ENCODE measurements around the gene TRABD2B. TPM values are rescaled to one million over a fixed set of nuclear protein-coding genes. Genes with fewer than 3 reads are reported as not detected.

TRABD2B gene
- total RNA-seq, 2 donors from 2014 or later, result 3.1 to 8.1 TPM

DNA sequence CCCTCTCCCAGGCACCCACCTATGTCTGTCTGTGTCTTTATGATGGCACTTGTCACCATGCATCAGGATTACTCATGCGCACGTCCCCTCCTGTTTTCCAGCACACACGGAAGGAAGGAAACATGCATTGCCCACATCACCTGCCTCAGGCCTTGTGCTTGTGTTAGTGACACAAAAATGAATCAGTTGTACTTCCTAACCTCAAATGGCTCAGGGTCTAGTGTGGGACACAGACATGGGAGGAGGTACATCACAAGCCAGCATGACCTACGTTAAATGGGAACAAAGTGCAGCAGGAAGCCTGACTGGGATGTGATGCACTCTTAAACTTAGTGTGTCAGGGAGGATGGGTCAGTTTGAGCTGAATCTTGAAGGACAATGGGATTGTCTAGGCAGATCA is 126.7 kb downstream of the TRABD2B start:
- Histone ChIP-seq H3K27me3 (no peaks in the 10 kb centered on the region), H3K4me3 (no peak overlapping the region), H3K27ac (no peak overlapping the region), H3K4me1 (peaks cover 0 to 45% of the 10 kb centered on the region in 2 donors), H3K36me3 (no peaks in the 10 kb centered on the region), H3K9me3 (no peaks in the 10 kb centered on the region)
- no peak for DNase-seq (ENCODE audit: low spot score)
- TF ChIP-seq, protein P1, sequence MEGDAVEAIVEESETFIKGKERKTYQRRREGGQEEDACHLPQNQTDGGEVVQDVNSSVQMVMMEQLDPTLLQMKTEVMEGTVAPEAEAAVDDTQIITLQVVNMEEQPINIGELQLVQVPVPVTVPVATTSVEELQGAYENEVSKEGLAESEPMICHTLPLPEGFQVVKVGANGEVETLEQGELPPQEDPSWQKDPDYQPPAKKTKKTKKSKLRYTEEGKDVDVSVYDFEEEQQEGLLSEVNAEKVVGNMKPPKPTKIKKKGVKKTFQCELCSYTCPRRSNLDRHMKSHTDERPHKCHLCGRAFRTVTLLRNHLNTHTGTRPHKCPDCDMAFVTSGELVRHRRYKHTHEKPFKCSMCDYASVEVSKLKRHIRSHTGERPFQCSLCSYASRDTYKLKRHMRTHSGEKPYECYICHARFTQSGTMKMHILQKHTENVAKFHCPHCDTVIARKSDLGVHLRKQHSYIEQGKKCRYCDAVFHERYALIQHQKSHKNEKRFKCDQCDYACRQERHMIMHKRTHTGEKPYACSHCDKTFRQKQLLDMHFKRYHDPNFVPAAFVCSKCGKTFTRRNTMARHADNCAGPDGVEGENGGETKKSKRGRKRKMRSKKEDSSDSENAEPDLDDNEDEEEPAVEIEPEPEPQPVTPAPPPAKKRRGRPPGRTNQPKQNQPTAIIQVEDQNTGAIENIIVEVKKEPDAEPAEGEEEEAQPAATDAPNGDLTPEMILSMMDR (IDR thresholded peaks at IDR 0.05), result no peak

DNA sequence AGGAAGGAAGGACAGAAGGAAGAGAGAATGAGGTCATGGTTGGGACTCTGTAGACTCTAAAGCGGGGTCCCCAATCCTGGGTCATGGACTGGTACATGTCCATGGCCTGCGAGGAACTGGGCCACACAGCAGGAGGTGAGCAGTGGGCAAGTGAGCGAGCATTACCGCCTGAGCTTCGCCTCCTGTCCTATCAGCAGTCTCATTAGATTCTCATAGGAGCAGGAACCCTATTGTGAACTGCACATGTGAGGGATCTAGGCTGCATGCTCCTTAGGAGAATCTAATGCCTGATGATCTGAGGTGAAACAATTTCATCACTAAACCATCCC is 128.9 kb downstream of the TRABD2B start:
- DNase-seq (ENCODE audit: low spot score), result no peak
- TF ChIP-seq, protein P1 (IDR thresholded peaks at IDR 0.05), result no peak

DNA sequence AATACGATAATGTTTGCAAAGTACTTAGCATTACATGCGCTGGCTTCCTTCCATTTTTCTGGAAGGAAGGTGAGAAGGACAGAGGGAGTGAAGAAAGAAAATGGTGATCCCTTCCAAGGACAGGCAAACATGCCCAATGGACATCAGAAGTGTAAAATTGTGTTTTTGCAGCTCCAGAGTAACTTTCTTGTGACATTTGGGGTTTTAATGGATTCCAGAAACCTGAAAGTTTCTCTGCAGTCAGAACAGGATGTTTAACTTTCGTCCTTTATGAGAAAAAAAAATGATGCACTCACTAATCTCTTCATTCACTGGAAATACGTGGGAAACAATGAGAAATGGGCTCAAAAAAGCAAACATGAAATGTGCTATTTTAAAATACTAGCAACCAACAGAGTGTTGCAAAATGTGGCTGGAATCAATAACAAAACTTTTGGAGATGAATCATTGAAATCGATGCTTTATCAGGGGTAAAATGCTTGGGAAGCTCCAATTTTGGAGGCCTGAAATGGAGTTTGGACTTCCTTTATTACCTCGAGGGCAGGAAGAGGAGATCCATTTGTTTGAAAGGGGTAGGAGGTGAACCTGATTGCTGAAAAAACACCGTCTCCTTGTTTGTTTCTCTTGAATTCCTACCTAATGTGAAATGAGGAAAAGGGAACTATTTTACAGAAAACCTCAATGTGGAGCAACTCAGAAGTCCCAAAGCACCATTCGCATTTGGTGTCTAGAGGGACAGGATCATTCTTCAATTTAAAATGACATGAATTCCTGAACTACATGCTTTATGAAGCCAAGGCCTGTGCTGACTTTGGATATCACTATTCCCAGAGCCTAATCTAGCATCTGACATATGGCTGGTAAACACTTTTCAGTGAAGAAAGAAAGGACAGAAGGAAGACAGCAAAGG is 129.5 kb downstream of the TRABD2B start:
- DNase-seq (ENCODE audit: low spot score), result no peak
- H3K27ac ChIP-seq, result no peak overlapping the region
- TF ChIP-seq, protein P1 (IDR thresholded peaks at IDR 0.05), result no peak
- no peaks in the 10 kb centered on the region for H3K27me3 ChIP-seq
- H3K9me3 ChIP-seq, result no peaks in the 10 kb centered on the region
- H3K4me3 ChIP-seq, result no peak overlapping the region
- H3K4me1 ChIP-seq, result peaks cover 0 to 35% of the 10 kb centered on the region in 2 donors
- no peaks in the 10 kb centered on the region for H3K36me3 ChIP-seq

More for the DNA sequence above, 128.9 kb downstream of the TRABD2B start:
- H3K27me3 ChIP-seq, result no peaks in the 10 kb centered on the region
- H3K4me3 ChIP-seq, result no peak overlapping the region
- H3K4me1 ChIP-seq, result peaks cover 0 to 37% of the 10 kb centered on the region in 2 donors
- no peaks in the 10 kb centered on the region for H3K36me3 ChIP-seq
- no peak overlapping the region for H3K27ac ChIP-seq
- no peaks in the 10 kb centered on the region for H3K9me3 ChIP-seq

DNA sequence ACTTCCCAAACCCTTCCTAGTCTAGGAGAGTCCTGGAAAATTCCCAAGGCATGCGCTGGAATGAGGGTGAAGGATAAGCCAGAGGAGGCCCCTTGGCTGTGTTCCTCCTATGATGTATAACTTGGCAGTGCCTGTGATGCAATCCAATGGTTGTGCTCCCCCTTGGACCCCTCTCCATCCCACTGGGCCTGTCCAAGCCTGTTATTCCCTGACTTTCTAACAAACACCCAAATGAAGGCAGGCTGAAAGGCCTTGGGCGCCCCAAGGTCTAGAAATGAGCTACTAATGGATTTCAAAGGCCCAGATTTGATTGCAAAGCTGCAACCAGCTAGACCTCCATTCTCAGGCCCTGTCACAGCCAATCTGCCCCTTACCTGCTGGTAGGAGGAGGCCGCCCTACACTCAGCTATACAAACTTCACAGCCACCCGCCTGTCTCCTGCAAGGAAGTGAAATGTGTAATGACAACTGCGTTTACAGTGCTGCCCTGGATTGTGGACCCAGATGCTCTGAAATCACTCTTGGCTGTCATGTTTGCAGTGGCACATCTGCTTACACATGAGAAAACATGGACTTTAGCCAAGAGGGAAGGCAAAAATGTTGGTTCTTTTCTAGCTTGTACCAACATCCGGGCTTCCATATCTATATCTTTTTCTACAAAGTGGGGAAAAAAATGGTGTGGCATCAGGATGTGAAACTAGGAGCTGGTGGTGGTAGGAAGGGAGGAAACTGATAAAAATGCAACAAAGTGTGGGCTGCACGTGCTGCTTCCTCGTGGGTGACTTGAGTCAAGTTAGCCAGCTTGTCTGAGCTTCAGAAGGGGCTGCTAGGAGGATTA is 130.4 kb downstream of the TRABD2B start:
- TF ChIP-seq, protein P1 (IDR thresholded peaks at IDR 0.05), result no peak
- H3K4me1 ChIP-seq, result peaks cover 0 to 26% of the 10 kb centered on the region in 2 donors
- DNase-seq (ENCODE audit: low spot score), result no peak
- no peaks in the 10 kb centered on the region for H3K9me3 ChIP-seq
- no peaks in the 10 kb centered on the region for H3K36me3 ChIP-seq
- no peaks in the 10 kb centered on the region for H3K27me3 ChIP-seq
- no peak overlapping the region for H3K4me3 ChIP-seq
- no peak overlapping the region for H3K27ac ChIP-seq

DNA sequence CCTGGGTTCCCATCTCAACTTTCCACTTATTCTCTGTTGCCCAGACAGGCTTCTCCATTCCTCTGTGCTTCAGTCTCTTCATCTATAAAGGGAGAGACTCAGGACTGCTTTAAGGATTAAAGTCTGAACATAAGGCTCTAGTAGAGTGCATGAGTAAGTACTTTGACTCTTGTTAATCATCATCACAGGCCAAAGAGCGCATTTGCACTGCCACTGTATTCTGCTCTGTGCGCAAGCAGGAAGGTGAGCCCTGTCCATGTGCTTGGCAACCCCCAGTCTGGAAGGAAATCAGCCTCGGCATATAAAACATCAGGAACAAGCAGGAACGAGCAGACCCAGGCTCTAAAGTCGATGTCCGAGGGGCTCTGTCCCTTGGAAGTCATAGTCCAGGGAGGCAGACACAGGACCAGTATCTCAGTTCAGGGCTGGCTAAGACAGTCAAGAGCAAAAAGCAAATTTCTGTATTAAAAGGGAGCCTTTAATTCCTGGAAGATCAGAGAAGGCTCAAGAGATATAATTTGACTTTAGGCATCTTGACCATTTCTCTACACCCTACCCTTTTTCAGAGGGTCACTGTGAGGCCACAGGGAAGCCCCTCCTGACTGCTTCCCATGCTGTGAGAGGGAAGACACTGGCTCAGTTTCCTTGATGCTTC is 131.2 kb downstream of the TRABD2B start:
- Histone ChIP-seq H3K36me3 (no peaks in the 10 kb centered on the region), H3K27me3 (no peaks in the 10 kb centered on the region), H3K4me3 (no peak overlapping the region), H3K4me1 (peaks cover 0 to 23% of the 10 kb centered on the region in 2 donors), H3K27ac (no peak overlapping the region), H3K9me3 (no peaks in the 10 kb centered on the region)
- TF ChIP-seq, protein P1 (IDR thresholded peaks at IDR 0.05), result no peak
- no peak for DNase-seq (ENCODE audit: low spot score)
